Spleen (tissue), 7 donors: ENCODE measurements around the gene OR5AK2.

Source experiments
- POLR2A ChIP-seq, 3 donors: fragments of 450-650 bp; IDR thresholded peaks; one replicate each; pipeline ENCODE4 v1.5.1; 2017; ENCODE audit warnings: antibody characterized with exemption in 3 of 3, mild to moderate bottlenecking in 1 of 3
- POLR2AphosphoS5 ChIP-seq, 3 donors: sonication (generic); formaldehyde crosslinking; IDR thresholded peaks; one replicate each; pipeline ENCODE4 v1.5.1; 2017; ENCODE audit warnings: antibody characterized with exemption in 3 of 3
- TF ChIP-seq, protein P1 (sequence below), 11 experiments: fragments of 200-600 bp in 7 of 11; fragments of 450-650 bp in 4 of 11; sonication (generic) in 4 of 11; IDR thresholded peaks in 8 of 11; conservative IDR thresholded peaks in 3 of 11; 1 replicate in 7 of 11; 2 replicates in 4 of 11; pipeline versions ENCODE4 v1.4.0 to v1.8.0; 2016 to 2021; ENCODE audit warnings: antibody characterized with exemption in 11 of 11, inconsistent platforms in 4 of 11, mild to moderate bottlenecking in 1 of 11
- donor health status: DM: no; HTN: no; CAD: no; lungs with moderate emphysema.
- donor health status: DM: no; HTN: no; CAD: no.
- donor health status: DM: no; HTN: no; CAD: no.

DNA sequence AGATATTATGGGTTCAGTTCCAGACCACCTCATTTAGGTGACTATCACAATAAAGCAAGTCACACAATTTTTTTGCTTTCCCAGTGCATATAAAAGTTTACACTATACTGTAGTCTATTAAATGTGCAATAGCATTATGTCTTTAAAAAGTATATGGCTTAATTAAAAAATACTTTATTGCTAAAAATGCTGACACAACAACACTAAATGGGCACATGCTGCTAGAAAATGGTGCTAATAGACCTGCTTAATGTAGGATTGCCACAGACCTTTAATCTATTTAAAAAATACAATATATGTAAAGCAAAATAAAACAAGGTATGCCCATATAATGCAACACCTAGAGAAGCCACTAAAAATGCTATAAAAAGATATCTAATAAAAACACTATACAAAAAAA lies 27.1 kb upstream of the OR5AK2 start:
- TF ChIP-seq POLR2A (IDR thresholded peaks at IDR 0.05): no peak
- TF ChIP-seq, protein P1, sequence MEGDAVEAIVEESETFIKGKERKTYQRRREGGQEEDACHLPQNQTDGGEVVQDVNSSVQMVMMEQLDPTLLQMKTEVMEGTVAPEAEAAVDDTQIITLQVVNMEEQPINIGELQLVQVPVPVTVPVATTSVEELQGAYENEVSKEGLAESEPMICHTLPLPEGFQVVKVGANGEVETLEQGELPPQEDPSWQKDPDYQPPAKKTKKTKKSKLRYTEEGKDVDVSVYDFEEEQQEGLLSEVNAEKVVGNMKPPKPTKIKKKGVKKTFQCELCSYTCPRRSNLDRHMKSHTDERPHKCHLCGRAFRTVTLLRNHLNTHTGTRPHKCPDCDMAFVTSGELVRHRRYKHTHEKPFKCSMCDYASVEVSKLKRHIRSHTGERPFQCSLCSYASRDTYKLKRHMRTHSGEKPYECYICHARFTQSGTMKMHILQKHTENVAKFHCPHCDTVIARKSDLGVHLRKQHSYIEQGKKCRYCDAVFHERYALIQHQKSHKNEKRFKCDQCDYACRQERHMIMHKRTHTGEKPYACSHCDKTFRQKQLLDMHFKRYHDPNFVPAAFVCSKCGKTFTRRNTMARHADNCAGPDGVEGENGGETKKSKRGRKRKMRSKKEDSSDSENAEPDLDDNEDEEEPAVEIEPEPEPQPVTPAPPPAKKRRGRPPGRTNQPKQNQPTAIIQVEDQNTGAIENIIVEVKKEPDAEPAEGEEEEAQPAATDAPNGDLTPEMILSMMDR (IDR thresholded peaks at IDR 0.05 in 8 of 11, conservative IDR thresholded peaks at IDR 0.05 in 3 of 11): no peak
- no peak for TF ChIP-seq POLR2AphosphoS5 (IDR thresholded peaks at IDR 0.05)
